Smooth muscle cell of the brain vasculature (primary cell): ENCODE measurements around the gene GUCA1A.
"Not testable (repeated sequence)": the region's sequence is repeated elsewhere in the genome, so short reads cannot be mapped to it uniquely, and the experiment has no call there.

Experiments used
- DNase-seq: peaks from one replicate; pipeline ENCODE4 v3.0.0-alpha.2; 2012; ENCODE audit warnings: low read depth, low spot score

GUCA1A gene

GRCh38 chr6:42177514-42178364, 4.6 kb downstream of the GUCA1A start:
- no peak for DNase-seq

GRCh38 chr6:42179261-42179944, 6.2 kb downstream of the GUCA1A start:
- DNase-seq, result no peak

- DNase-seq, result no peak
These were observed 6.8 kb downstream of the GUCA1A start for GRCh38 chr6:42179945-42180313.

GRCh38 chr6:42182101-42182500, 8.9 kb downstream of the GUCA1A start:
- DNase-seq, result no peak

- no peak for DNase-seq
These were observed 11.3 kb downstream of the GUCA1A start for GRCh38 chr6:42184475-42184874.

GRCh38 chr6:42185597-42185996, 12.4 kb downstream of the GUCA1A start:
- no peak for DNase-seq

- no peak for DNase-seq
These were observed 15.2 kb downstream of the GUCA1A start for GRCh38 chr6:42188406-42188805.

- no peak for DNase-seq
These were observed 17.5 kb downstream of the GUCA1A start for GRCh38 chr6:42190554-42191183.

GRCh38 chr6:42192385-42192784, 19.2 kb downstream of the GUCA1A start:
- not testable (repeated sequence) for DNase-seq

- DNase-seq, result no peak
These were observed 20.3 kb downstream of the GUCA1A start for GRCh38 chr6:42193491-42193894.

GRCh38 chr6:42194056-42194455, 20.9 kb downstream of the GUCA1A start:
- no peak for DNase-seq

- DNase-seq, result no peak
These were observed 22.3 kb downstream of the GUCA1A start for GRCh38 chr6:42195415-42195814.

GRCh38 chr6:42197555-42198362, 24.6 kb downstream of the GUCA1A start:
- no peak for DNase-seq

GRCh38 chr6:42199106-42199981, 26.2 kb downstream of the GUCA1A start:
- no peak for DNase-seq

- no peak for DNase-seq
These were observed 26.9 kb downstream of the GUCA1A start for GRCh38 chr6:42200035-42200434.

GRCh38 chr6:42201382-42201781, 28.2 kb downstream of the GUCA1A start:
- DNase-seq, result no peak

GRCh38 chr6:42202131-42202915, 29.2 kb downstream of the GUCA1A start:
- DNase-seq, result not testable (repeated sequence)

GRCh38 chr6:42203183-42203582, 30.0 kb downstream of the GUCA1A start:
- DNase-seq, result no peak

- DNase-seq, result no peak
These were observed 31.7 kb downstream of the GUCA1A start for GRCh38 chr6:42204768-42205282.

GRCh38 chr6:42207559-42207958, 34.4 kb downstream of the GUCA1A start:
- not testable (repeated sequence) for DNase-seq
